LNCAP (cell line): ENCODE data around the gene KLHL42.

Experiments used
- TF ChIP-seq, protein P1 (sequence below): fragments of 450-650 bp; IDR thresholded peaks from 2 replicates; pipeline ENCODE4 v1.5.1; 2017; ENCODE audit warnings: mild to moderate bottlenecking

KLHL42 gene, protein sequence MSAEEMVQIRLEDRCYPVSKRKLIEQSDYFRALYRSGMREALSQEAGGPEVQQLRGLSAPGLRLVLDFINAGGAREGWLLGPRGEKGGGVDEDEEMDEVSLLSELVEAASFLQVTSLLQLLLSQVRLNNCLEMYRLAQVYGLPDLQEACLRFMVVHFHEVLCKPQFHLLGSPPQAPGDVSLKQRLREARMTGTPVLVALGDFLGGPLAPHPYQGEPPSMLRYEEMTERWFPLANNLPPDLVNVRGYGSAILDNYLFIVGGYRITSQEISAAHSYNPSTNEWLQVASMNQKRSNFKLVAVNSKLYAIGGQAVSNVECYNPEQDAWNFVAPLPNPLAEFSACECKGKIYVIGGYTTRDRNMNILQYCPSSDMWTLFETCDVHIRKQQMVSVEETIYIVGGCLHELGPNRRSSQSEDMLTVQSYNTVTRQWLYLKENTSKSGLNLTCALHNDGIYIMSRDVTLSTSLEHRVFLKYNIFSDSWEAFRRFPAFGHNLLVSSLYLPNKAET

DNA sequence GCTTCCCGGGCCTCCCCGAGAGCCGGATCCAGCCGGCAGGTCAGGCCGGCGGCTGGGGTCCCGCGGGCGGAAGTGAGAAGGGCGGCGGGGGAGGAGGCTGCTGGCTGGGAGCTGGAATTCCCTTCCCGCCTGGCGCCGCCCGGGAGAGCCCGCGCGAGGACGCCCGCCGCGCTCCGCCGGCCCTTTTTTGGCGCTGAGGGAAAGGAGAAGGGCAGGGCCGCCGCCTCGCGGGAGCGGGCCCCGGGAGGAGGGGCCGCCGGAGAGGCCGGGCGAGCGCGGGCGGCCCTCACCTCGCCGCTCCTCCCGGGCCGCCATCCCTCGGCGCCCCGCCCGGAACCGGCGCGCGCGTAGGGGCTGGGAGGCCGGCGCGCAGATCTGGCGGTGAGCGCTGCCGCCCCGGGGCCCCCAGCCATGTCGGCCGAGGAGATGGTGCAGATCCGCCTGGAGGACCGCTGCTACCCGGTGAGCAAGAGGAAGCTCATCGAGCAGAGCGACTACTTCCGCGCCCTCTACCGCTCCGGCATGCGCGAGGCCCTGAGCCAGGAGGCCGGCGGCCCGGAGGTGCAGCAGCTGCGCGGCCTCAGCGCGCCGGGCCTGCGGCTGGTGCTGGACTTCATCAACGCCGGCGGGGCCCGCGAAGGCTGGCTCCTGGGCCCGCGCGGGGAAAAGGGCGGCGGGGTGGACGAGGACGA is at the start of gene KLHL42, which contains the start of gene MANSC4:
Gene KLHL42, plus strand, starts transcription at position 314 of the 692 bp plus-strand sequence. Its CDS starts 98 bp downstream, at position 412.
Gene MANSC4, minus strand, starts transcription at position 317 of the 692 bp plus-strand sequence. CDS start 8,960 bp downstream, outside the sequence.
- TF ChIP-seq, protein P1, sequence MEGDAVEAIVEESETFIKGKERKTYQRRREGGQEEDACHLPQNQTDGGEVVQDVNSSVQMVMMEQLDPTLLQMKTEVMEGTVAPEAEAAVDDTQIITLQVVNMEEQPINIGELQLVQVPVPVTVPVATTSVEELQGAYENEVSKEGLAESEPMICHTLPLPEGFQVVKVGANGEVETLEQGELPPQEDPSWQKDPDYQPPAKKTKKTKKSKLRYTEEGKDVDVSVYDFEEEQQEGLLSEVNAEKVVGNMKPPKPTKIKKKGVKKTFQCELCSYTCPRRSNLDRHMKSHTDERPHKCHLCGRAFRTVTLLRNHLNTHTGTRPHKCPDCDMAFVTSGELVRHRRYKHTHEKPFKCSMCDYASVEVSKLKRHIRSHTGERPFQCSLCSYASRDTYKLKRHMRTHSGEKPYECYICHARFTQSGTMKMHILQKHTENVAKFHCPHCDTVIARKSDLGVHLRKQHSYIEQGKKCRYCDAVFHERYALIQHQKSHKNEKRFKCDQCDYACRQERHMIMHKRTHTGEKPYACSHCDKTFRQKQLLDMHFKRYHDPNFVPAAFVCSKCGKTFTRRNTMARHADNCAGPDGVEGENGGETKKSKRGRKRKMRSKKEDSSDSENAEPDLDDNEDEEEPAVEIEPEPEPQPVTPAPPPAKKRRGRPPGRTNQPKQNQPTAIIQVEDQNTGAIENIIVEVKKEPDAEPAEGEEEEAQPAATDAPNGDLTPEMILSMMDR = no peak

DNA sequence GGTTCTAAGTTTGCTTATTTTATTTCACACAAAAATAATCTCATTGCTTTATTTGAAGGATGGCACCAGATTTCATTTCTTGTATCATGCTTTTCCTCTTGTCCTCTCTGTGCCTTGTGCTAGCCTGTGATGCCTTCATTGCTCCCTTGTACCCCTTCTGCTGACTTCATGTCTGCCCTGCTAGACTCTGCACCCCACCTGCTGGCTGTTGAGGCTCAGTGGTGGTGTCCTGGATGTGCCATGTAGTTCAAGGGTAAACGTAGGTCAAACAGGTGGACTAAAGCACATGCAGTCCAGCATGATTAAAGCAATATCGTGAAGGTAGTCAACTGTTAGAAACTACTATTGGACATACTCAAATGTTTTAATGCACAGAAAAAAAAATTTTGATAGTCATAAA is 47.8 kb upstream of the KLHL42 start:
- TF ChIP-seq, protein P1 = no peak; the same call in 1 of the 2 replicates

DNA sequence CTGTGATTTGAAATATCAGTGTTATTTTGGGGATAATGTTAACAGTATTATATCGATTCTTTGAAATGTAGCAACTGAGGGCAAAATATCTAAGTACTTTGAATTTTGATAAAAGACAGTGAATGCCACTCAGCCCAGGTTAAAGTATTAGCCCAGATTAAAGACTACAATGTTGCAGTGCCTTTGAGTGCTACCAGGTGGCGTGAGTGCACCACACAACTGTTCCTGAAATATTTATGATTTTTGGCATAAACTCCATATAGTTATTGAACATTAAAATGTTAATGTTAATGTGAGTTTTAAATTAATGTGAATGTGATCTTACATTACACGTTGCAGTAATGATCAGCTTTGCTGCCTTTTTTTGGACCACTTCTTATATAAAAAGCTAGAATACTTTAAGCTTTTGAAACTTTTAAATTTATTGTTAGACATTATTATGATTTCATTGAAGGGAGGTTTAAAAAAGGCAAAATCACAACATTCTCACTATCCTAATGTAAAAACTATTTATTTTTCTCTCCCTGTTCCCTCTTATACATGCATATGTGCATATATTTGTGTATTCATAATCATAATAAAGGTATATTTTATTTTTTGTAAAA is 46.9 kb upstream of the KLHL42 start:
- TF ChIP-seq, protein P1 = peak; percentile 86

DNA sequence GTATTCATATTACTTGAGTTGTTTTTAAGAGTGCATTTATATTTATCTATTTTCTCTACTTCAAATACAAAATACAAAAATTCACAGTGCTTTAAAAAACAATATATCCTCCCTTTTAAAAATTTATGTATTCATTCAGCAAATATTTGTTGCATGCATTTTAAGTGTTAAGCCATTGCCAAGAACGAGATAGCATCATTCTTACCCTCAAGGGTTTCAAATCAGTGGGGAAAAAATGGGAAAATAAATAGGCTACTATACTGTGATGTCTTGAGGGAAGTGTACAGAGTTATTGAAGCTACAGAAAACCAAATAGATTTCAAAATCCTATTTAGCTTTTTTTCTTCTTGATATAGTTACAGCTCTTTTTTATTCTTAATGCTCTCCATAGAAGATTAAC is 46.2 kb upstream of the KLHL42 start:
- TF ChIP-seq, protein P1 = no peak

DNA sequence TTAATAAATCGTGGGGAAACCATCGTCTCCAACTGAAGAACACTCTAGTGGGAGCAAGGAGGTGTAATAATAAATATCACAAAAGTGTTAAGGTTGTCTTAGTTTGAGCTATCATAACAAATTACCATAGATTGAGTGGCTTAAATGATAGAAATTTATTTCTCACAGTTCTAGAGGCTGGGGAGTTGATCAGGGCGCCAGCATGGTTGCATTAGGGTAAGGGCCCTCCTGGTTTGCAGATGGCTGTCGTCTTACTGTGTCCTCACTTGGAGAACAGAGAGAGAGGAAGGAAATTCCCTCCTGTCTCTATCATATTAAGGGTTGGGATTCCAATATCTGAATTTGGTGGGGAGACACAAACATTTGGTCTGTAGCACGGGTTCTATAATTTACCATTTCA is 36.4 kb upstream of the KLHL42 start:
- TF ChIP-seq, protein P1 = no peak

DNA sequence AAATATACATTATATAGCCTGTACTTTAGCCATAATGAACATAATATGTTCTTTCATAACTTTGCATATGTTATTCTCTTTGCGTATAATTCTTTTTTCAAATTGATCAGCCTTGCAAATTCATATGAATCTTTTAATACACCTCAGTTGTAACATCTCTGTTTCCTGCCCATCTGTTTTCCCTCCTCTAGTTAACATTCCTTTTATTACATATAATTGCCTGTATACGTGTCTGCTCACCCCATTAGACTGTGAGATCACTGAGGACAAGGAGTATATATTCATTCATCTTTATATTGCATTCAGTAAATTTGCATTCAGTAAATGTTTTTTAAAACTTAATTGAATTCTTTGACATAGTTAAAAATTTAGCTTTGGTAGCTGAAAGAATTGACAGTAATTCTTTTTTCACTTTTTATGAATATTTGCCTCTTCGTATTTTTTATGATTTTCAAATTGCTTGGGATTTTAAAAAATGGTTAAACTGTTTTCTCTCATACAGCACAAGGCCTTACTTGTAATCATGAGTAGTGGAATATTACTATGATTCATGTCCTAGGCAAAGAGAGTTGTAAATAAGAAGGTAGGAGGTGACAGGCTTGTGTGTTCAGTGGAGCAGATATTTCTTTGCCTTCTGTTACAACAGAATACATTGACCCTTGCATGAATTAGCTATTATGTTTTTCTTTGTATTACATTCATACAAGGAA is 32.8 kb upstream of the KLHL42 start:
- TF ChIP-seq, protein P1 = no peak
